ENCODE results near the gene SEC22C. TPM values are rescaled to one million over a fixed set of nuclear protein-coding genes. Genes with fewer than 3 reads are reported as not detected.

The SEC22C gene
- total and polyA plus RNA-seq, 2 of the 13 experiments (the other 11 are each of a cell fraction or from before 2014, with no cell fraction given): 20.0 to 40.0 TPM

GRCh38 chr3:42581709-42582473, at the start of gene SEC22C (continued):
- peak; percentile 68 for TF ChIP-seq PAXIP1 (CRISPR knock-in tag; conservative IDR thresholded peaks at IDR 0.05)
- TF ChIP-seq NR2F6 (IDR thresholded peaks at IDR 0.05): no peak
- no peak for TF ChIP-seq NR2F6 (CRISPR knock-in tag; IDR thresholded peaks at IDR 0.05)
- TF ChIP-seq AKAP8 (CRISPR knock-in tag; IDR thresholded peaks at IDR 0.05): peak; percentile 81; the same call in 1 of the 2 replicates
- peak; percentile 64; the same call in 1 of the 2 replicates for TF ChIP-seq SIN3A (IDR thresholded peaks at IDR 0.05; ENCODE audit: borderline replicate concordance, low read depth, low read length)
- no peak for TF ChIP-seq DBP (CRISPR knock-in tag; IDR thresholded peaks at IDR 0.05; ENCODE audit: not compliant biosample characterization)
- no peak for TF ChIP-seq CBX5 (CRISPR knock-in tag; IDR thresholded peaks at IDR 0.05; ENCODE audit: borderline replicate concordance)
- peak in 1 of 2 experiments; percentile 69; a peak in 2 of 4 replicates for TF ChIP-seq KLF16 (CRISPR knock-in tag; IDR thresholded peaks at IDR 0.05)
- peak; percentile 72 to 80 for TF ChIP-seq POLR2A (IDR thresholded peaks at IDR 0.05; ENCODE audit: insufficient read depth in 1 of 2, low read depth in 2 of 2, low read length in 2 of 2)
- TF ChIP-seq MYNN (CRISPR knock-in tag; IDR thresholded peaks at IDR 0.05; ENCODE audit: low read depth): no peak
- no peak for TF ChIP-seq FUBP1 (CRISPR knock-in tag; IDR thresholded peaks at IDR 0.05; ENCODE audit: borderline replicate concordance)
- no peak for TF ChIP-seq ZNF282 (IDR thresholded peaks at IDR 0.05; ENCODE audit: partially characterized antibody)
- TF ChIP-seq ADNP (CRISPR knock-in tag; IDR thresholded peaks at IDR 0.05): no peak
- no peak for TF ChIP-seq ZNF549 (CRISPR knock-in tag; IDR thresholded peaks at IDR 0.05)
- no peak for TF ChIP-seq MAFK (conservative IDR thresholded peaks at IDR 0.05 in 1 of 2, IDR thresholded peaks at IDR 0.05 in 1 of 2; ENCODE audit: low read length in 2 of 2)
- 0 out of 2 replicates have a peak, but pooled peaks have one; percentile 50 for TF ChIP-seq ZNF546 (CRISPR knock-in tag; conservative IDR thresholded peaks at IDR 0.05)
- no peak for TF ChIP-seq ZNF136 (CRISPR knock-in tag; IDR thresholded peaks at IDR 0.05; ENCODE audit: low read depth)
- TF ChIP-seq RBM22 (optimal IDR thresholded peaks at IDR 0.05; ENCODE audit: low read length): no peak
- peak; percentile 71 for TF ChIP-seq ZNF18 (CRISPR knock-in tag; IDR thresholded peaks at IDR 0.05; ENCODE audit: insufficient replicate concordance)
- peak; percentile 44 for TF ChIP-seq ZNF709 (CRISPR knock-in tag; IDR thresholded peaks at IDR 0.05)
- TF ChIP-seq MAFF (IDR thresholded peaks at IDR 0.05; ENCODE audit: low read depth, low read length): no peak

Data from HepG2 (cell line).